Measurements from ENCODE around the gene SPP1.

SPP1 gene

DNA sequence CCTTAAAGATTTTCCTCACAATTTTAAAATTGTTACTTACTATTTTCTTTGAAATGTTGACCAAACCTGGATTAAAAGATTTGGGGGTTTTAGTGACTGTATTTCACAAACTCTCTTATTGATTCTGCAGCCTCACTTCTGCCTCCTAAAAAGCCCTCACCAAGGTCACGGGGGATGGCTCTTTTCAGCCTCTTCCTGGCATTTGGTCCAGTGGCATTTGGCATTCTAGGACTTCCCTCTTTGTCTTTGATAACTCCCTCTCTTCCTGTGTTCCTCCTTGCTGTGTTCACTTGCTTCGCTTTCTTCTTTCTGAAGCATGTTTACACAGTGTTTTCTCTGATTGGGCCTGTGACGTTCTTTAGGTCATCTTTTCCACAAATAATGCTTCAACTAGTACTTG, 53.4 kb downstream of the SPP1 start:
- TF ChIP-seq FOXM1 (IDR thresholded peaks at IDR 0.05; ENCODE audit: borderline replicate concordance, low read depth) (no peak), CREB1 (IDR thresholded peaks at IDR 0.05; ENCODE audit: low read depth) (no peak), ZBTB7A (IDR thresholded peaks at IDR 0.05; ENCODE audit: low read depth) (no peak), YY1 (IDR thresholded peaks at IDR 0.05; ENCODE audit: low read depth) (no peak), TEAD4 (IDR thresholded peaks at IDR 0.05) (no peak), EP300 (IDR thresholded peaks at IDR 0.05; ENCODE audit: borderline replicate concordance) (no peak), RAD21 (IDR thresholded peaks at IDR 0.05; ENCODE audit: low read depth) (no peak), CEBPB (IDR thresholded peaks at IDR 0.05) (no peak), NFIC (IDR thresholded peaks at IDR 0.05) (no peak)
- TF ChIP-seq, protein P1, sequence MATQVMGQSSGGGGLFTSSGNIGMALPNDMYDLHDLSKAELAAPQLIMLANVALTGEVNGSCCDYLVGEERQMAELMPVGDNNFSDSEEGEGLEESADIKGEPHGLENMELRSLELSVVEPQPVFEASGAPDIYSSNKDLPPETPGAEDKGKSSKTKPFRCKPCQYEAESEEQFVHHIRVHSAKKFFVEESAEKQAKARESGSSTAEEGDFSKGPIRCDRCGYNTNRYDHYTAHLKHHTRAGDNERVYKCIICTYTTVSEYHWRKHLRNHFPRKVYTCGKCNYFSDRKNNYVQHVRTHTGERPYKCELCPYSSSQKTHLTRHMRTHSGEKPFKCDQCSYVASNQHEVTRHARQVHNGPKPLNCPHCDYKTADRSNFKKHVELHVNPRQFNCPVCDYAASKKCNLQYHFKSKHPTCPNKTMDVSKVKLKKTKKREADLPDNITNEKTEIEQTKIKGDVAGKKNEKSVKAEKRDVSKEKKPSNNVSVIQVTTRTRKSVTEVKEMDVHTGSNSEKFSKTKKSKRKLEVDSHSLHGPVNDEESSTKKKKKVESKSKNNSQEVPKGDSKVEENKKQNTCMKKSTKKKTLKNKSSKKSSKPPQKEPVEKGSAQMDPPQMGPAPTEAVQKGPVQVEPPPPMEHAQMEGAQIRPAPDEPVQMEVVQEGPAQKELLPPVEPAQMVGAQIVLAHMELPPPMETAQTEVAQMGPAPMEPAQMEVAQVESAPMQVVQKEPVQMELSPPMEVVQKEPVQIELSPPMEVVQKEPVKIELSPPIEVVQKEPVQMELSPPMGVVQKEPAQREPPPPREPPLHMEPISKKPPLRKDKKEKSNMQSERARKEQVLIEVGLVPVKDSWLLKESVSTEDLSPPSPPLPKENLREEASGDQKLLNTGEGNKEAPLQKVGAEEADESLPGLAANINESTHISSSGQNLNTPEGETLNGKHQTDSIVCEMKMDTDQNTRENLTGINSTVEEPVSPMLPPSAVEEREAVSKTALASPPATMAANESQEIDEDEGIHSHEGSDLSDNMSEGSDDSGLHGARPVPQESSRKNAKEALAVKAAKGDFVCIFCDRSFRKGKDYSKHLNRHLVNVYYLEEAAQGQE (IDR thresholded peaks at IDR 0.05; ENCODE audit: low read depth), result no peak
- TF ChIP-seq, protein P2, sequence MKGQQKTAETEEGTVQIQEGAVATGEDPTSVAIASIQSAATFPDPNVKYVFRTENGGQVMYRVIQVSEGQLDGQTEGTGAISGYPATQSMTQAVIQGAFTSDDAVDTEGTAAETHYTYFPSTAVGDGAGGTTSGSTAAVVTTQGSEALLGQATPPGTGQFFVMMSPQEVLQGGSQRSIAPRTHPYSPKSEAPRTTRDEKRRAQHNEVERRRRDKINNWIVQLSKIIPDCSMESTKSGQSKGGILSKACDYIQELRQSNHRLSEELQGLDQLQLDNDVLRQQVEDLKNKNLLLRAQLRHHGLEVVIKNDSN (IDR thresholded peaks at IDR 0.05), result no peak

DNA sequence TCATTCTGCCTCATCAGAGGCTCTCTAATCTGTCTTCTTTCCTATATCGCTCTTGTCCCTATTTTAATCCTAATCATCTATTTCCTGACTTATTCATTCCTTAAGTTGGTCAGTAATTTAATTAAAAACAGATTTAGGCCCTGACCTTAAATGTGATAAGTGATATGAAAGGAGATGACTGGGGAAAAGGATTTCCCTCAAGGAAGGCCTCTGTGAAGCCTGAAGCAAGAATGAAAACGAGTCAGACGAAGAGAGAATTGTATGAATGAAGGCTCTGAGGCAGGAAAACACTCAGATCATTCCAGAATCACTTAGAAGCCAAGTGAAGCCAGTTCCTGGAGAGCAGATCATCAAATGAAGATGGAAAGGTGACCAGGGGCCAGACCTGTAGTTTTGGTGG, 54.0 kb downstream of the SPP1 start:
- no peak for TF ChIP-seq EGR1 (IDR thresholded peaks at IDR 0.05)

DNA sequence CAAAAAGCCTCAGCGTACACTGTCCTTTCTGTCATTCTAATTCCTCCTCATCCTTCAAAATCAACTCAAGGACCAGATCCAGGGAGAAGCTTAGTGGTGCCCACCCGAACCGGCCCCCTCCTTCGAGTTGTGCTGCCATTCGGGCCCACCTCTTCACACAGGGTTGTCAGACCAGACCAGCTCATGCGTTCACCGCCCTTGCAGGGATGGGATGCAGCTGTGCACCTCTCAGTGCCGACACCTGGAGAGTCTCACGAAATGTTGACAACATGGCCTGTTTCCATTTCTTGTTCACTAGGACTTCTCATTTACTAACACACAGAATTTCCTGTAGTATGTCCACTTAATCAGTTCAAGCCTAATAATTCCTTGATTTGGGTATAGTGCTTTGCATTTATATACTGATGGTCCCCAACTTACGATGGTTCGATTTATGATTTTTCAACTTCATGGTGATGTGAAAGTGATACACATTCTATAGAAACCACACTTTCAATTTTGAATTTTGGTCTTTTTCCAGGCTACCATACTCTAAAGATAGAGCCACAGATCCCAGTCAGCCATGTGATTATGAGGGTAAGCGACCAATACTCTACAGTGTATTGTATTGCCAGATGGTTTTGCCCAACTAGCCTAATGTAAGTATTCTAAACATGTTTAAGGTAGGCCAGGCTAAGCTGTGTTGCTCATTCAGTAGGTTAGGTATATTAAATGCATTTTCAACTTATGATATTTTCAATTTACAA, 55.2 kb downstream of the SPP1 start:
- TF ChIP-seq, protein P3, sequence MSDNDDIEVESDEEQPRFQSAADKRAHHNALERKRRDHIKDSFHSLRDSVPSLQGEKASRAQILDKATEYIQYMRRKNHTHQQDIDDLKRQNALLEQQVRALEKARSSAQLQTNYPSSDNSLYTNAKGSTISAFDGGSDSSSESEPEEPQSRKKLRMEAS (IDR thresholded peaks at IDR 0.05), result no peak
- TF ChIP-seq NFIC (IDR thresholded peaks at IDR 0.05) (no peak), EGR1 (IDR thresholded peaks at IDR 0.05) (no peak), EP300 (IDR thresholded peaks at IDR 0.05; ENCODE audit: borderline replicate concordance) (no peak), CREB1 (IDR thresholded peaks at IDR 0.05; ENCODE audit: low read depth) (no peak), RAD21 (IDR thresholded peaks at IDR 0.05; ENCODE audit: low read depth) (no peak), TCF12 (IDR thresholded peaks at IDR 0.05; ENCODE audit: low read depth) (no peak), TAF1 (IDR thresholded peaks at IDR 0.05; ENCODE audit: low read depth) (no peak), TEAD4 (IDR thresholded peaks at IDR 0.05) (no peak), CEBPB (IDR thresholded peaks at IDR 0.05) (no peak), ZBTB7A (IDR thresholded peaks at IDR 0.05; ENCODE audit: low read depth) (no peak), YY1 (IDR thresholded peaks at IDR 0.05; ENCODE audit: low read depth) (no peak)
- TF ChIP-seq, protein P2 (IDR thresholded peaks at IDR 0.05), result no peak
- TF ChIP-seq, protein P1 (IDR thresholded peaks at IDR 0.05; ENCODE audit: low read depth), result no peak
